Mucosa of descending colon (tissue), 3 donors: ENCODE measurements around the gene MTUS2. TPM values are rescaled to one million over a fixed set of nuclear protein-coding genes. Genes with fewer than 3 reads are reported as not detected.

Source experiments
- ATAC-seq: fragments of 200-7000 bp; cut with Tn5 transposase; one replicate; pipeline ENCODE4 v1.9.1; 2020; ENCODE audit warnings: mild to moderate bottlenecking, moderate library complexity
- DNase-seq, 3 donors: peaks; one replicate each; pipeline ENCODE4 v3.0.0-alpha.2; 2020
- H3K36me3 ChIP-seq: fragments of 200-600 bp; one replicate; pipeline ENCODE4 v1.8.0; 2021; ENCODE audit warnings: low read depth, mild to moderate bottlenecking
- H3K4me1 ChIP-seq: fragments of 200-600 bp; one replicate; pipeline ENCODE4 v1.8.0; 2021; ENCODE audit warnings: low read depth, mild to moderate bottlenecking
- H3K4me3 ChIP-seq: fragments of 200-600 bp; one replicate; pipeline ENCODE4 v1.8.0; 2021; ENCODE audit warnings: mild to moderate bottlenecking
- H3K9me3 ChIP-seq: fragments of 200-600 bp; one replicate; pipeline ENCODE4 v1.8.0; 2021; ENCODE audit warnings: mild to moderate bottlenecking
- intact Hi-C, 2 donors: fragments of 100-400 bp; cut with DNase I in 1 of 2; cut with micrococcal nuclease in 1 of 2; formaldehyde crosslinking; loops; one replicate each; pipeline versions ENCODE4 v1.11.0 to v1.11.1; 2022; cut with DNase I, micrococcal nuclease
- total RNA-seq, 3 donors: library from RNA; stranded (reverse); fragmentation: NEBNext Ultra II Directional in 2 of 3; extraction: Animal tissue kit (Norgen Biotek cat#: 25700) in 2 of 3; gene quantifications; one replicate each; pipeline versions ENCODE4 v1.2.1 to v1.2.4, GENCODE V29; 2021 to 2023
- TF ChIP-seq, protein P1 (sequence below): fragments of 200-600 bp; IDR thresholded peaks from one replicate; pipeline ENCODE4 v1.8.0; 2022; ENCODE audit warnings: antibody characterized with exemption, mild to moderate bottlenecking
- donor health status: DM: no; HTN: no; CAD: no; lungs with moderate emphysema.
- donor health status: DM: no; HTN: no; CAD: no.
- donor health status: DM: no; HTN: yes; CAD: no.

Gene MTUS2
- total RNA-seq, 3 donors from 2014 or later = 0.09 to 0.85 (median 0.60) TPM

GRCh38 chr13:29170436-29171082 is 350.4 kb downstream of the MTUS2 start:
- H3K9me3 ChIP-seq = peaks cover 15% of the 10 kb centered on the region
- no peaks in the 10 kb centered on the region for H3K36me3 ChIP-seq
- ATAC-seq = no peak
- no peak for DNase-seq
- TF ChIP-seq, protein P1, sequence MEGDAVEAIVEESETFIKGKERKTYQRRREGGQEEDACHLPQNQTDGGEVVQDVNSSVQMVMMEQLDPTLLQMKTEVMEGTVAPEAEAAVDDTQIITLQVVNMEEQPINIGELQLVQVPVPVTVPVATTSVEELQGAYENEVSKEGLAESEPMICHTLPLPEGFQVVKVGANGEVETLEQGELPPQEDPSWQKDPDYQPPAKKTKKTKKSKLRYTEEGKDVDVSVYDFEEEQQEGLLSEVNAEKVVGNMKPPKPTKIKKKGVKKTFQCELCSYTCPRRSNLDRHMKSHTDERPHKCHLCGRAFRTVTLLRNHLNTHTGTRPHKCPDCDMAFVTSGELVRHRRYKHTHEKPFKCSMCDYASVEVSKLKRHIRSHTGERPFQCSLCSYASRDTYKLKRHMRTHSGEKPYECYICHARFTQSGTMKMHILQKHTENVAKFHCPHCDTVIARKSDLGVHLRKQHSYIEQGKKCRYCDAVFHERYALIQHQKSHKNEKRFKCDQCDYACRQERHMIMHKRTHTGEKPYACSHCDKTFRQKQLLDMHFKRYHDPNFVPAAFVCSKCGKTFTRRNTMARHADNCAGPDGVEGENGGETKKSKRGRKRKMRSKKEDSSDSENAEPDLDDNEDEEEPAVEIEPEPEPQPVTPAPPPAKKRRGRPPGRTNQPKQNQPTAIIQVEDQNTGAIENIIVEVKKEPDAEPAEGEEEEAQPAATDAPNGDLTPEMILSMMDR = no peak
- intact Hi-C loops = no loop called here
- H3K4me3 ChIP-seq = no peak overlapping the region
- no peaks in the 10 kb centered on the region for H3K4me1 ChIP-seq

- intact Hi-C loops = no loop called here
- TF ChIP-seq, protein P1 = no peak
- DNase-seq (no peak), ATAC-seq (no peak)
- Histone ChIP-seq H3K4me3 (no peak overlapping the region), H3K36me3 (no peaks in the 10 kb centered on the region), H3K4me1 (no peaks in the 10 kb centered on the region), H3K9me3 (peaks cover 15% of the 10 kb centered on the region)
Observed at GRCh38 chr13:29171244-29171643, 351.1 kb downstream of the MTUS2 start.

GRCh38 chr13:29174093-29174492 is 354.0 kb downstream of the MTUS2 start:
- H3K4me3 ChIP-seq = no peak overlapping the region
- no peaks in the 10 kb centered on the region for H3K4me1 ChIP-seq
- intact Hi-C loops = no loop called here
- TF ChIP-seq, protein P1 = no peak
- no peak for DNase-seq
- H3K9me3 ChIP-seq = peaks cover 33% of the 10 kb centered on the region
- H3K36me3 ChIP-seq = no peaks in the 10 kb centered on the region
- no peak for ATAC-seq

- Histone ChIP-seq H3K4me1 (no peaks in the 10 kb centered on the region), H3K36me3 (no peaks in the 10 kb centered on the region), H3K4me3 (no peak overlapping the region), H3K9me3 (peaks cover 33% of the 10 kb centered on the region)
- no peak for DNase-seq
- intact Hi-C loops = no loop called here
- no peak for ATAC-seq
- TF ChIP-seq, protein P1 = no peak
Observed at GRCh38 chr13:29175250-29175873, 355.2 kb downstream of the MTUS2 start.

DNA sequence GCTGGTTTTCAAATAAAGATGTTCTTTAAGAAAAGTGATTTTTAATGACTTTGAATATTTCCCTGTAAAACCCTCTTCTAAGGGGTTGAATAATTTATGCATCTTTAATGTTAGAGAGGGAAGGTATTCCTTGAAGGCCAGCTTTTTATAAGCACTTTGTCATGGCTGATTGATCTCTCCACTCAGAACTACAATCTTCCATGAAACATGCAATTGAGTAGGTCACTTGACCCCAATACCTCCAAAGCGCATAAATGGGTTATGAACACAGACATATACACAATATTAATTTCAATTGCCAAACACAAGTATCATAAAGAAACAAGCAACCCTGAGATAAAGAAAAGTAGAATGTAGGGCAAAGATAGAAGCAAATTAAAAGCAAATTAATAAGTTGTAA is 359.9 kb downstream of the MTUS2 start:
- intact Hi-C loops = no loop called here
- DNase-seq (no peak), ATAC-seq (no peak)
- TF ChIP-seq, protein P1 = no peak
- Histone ChIP-seq H3K9me3 (peaks cover 48% of the 10 kb centered on the region), H3K4me1 (no peaks in the 10 kb centered on the region), H3K36me3 (no peaks in the 10 kb centered on the region), H3K4me3 (no peak overlapping the region)
